KBM-7 (cell line): Measurements from ENCODE around the gene ZXDC.

Source experiments
- DNase-seq: peaks from one replicate; pipeline ENCODE4 v3.0.0-alpha.2; 2015
- in situ Hi-C: fragments of 300-500 bp; cut with MboI; formaldehyde crosslinking; loops from 2 replicates; pipeline ENCODE4 v1.14.3; 2020; ENCODE audit warnings: low sequenced_read_pairs, low pct_unique_long_range_greater_than_20kb, mixed read lengths

The ZXDC gene

GRCh38 chr3:126459763-126460127 is 15.9 kb downstream of the ZXDC start:
- in situ Hi-C loops: no loop called here

DNA sequence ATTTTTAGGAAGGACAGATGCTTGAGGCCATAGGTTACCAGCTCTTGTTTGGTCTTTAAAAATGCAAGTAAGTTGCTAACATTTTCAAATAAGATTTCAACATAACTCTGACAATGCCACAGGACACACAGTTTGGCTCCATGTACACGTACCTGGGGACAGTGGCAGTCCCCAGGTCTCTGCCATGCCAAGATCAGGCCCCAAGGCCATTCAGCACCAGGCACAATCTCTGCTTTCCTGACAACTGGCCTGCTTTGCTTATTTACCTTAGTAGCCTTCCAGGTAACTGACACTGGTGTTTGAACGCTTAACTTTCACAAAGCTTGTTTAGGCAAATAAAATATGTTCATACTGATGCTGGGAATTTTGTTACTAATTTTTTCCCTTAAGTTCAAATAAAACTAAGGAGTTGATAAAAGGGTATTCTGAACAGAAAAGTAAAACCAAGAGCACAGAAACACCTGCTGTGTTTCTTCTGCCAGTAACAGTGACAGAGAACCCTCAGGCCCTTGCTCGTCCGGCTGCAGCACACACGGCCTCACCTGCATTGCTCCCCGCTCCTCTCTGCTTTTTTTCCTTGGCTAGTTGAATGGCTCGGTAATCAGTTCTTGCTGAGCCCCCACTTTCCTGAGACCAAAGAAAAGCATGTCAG is 16.5 kb downstream of the ZXDC start:
- in situ Hi-C loops: no loop called here
- DNase-seq: no peak

More at GRCh38 chr3:126459763-126460127, 15.9 kb downstream of the ZXDC start:
- DNase-seq: no peak

GRCh38 chr3:126456766-126457388 is 18.8 kb downstream of the ZXDC start:
- in situ Hi-C loops: no loop called here
- no peak for DNase-seq

- in situ Hi-C loops: no loop called here
- no peak for DNase-seq
These were observed 19.5 kb downstream of the ZXDC start for GRCh38 chr3:126456211-126456610.

DNA sequence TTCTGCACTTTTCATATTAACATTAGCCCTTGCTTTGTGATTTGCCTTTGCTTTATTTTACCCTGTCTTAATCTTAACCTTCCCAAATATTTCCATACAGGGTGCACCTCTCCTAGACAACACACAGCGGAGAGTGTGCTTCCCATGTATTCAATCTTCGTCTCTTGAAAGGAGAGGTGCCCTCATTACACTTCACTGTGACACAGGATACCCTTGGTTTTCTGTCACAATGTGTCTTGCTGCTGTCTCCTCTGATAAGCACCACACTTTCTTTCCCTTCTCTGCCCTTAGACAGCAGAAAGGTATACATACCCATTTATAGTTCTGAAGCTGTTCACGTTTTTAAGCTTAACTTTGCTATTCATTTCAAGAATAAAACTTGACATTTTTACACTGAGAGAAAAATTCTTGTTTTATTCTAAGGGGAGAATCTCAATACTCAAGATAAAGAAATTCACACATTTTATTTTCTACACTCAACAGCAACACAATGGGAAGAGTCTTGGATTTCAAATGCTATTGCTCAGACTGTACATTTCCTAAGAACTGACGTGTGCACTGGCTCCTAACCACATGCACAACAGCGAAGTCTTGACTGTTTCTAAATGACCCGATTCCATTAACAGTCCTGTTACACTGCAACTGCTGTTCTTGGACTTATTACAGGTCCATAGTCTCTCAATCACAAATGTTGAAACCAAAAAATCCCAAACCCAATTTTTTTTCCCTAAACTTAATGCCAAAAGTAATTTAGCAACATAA is 21.1 kb downstream of the ZXDC start:
- DNase-seq: no peak
- in situ Hi-C loops: no loop called here

DNA sequence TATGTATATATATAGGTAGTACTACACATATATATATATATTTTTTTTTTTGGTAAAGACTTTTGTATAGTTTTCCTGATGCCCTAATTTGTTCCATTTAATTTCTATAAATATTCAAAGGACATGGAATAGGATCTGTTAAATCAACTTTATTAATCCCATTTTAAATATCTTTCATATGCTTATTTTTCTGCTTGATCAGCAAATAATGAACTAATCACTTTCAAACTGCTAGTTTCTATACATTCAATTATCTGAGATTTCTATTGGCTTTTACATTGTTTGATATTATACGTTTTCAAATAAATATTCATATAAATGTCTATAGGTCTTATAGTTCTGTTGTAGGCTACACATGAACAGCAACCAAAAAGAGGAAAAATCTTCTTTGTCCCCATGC is 21.7 kb downstream of the ZXDC start:
- DNase-seq: no peak
- in situ Hi-C loops: no loop called here

DNA sequence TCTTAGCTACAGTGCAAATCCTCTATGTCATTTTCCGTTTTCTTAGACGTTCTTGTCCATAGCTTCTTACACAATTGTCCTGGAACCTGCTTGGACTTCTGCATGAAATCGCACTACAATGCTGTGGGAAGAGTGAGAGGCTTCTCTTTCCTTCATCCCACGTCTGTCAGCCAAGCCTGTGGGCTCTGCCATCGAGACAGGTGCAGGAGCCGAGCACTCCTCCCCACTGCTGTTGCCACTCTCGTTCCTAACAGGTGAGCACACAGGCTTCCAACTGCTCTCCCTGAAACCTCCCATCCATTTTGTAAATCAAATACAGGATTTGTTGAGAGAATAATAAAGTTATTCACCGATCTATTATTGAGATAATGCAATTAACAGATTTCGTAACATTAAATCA is 23.5 kb downstream of the ZXDC start:
- no peak for DNase-seq
- in situ Hi-C loops: no loop called here

GRCh38 chr3:126451511-126451910 is 24.2 kb downstream of the ZXDC start:
- in situ Hi-C loops: no loop called here
- DNase-seq: no peak

GRCh38 chr3:126450744-126451143 is 24.9 kb downstream of the ZXDC start:
- in situ Hi-C loops: no loop called here
- DNase-seq: no peak

DNA sequence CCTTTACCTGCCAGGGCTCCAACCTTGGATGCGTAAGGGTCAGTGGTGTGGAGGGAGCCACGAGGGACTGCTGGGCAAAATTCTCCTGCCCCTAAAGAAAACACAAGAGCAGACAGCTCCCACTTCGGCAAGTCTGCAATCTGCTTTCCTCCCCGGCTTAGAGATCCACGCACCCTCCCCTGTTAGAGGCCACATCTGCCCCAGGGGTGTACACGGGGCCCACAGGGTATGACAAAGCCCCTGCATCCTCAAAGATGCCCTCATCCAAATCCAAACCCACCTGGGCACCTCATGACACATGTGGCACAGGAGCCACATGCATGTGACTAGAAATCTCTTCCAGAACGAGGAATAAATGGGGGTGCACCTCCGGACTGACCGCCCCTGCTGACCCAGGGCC is 25.5 kb downstream of the ZXDC start:
- in situ Hi-C loops: no loop called here
- DNase-seq: no peak

GRCh38 chr3:126449621-126450051 is 26.1 kb downstream of the ZXDC start:
- in situ Hi-C loops: no loop called here
- no peak for DNase-seq

DNA sequence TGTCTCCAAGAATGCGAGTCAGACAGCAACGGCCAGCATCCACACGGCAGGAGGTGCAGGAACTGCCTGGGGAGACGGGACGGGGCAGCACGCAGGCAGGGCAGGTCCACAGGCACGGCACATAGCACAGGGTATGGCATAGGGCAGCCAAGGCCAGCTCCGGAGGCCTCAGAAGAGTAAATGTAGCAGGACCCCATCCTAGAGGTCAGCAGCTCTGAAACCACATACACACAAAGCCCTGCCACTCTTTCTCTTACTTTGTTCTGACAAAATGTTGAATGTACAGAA is 26.9 kb downstream of the ZXDC start:
- DNase-seq: no peak
- in situ Hi-C loops: no loop called here

DNA sequence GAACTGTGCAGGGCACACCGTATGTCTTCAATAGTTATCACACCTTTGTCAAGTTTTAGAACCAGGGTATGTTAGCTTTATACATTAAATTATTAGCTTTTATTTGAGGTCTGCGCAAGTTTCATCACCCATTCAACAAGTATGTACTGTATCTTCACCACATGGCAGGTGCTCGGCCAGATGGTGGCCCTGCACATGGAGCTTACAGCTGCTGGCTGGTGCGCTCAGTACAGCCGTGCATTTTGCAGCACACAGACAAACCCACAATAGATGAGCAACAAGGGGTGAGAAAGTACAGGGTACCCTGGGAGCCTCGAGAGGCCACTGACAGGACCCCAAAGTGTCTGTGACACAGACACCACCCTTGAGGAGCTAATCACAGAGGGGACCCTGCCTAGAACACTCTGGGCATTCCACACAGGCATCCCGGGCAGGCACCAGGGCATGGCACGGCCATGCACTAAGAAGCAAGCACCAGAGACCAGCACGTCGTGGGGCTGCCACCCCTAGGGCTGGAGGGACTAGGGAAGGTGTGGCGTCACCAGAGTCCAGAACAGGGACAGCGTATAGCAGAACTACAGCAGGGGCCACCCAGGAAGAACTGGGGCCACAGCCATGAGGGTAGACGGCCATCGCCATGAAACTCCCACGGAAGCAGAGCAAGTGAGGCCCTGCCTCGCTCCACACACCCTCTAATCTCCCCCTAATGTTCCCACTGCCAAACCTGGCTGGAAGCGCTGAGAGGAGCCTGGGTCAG is 27.4 kb downstream of the ZXDC start:
- in situ Hi-C loops: no loop called here
- no peak for DNase-seq

DNA sequence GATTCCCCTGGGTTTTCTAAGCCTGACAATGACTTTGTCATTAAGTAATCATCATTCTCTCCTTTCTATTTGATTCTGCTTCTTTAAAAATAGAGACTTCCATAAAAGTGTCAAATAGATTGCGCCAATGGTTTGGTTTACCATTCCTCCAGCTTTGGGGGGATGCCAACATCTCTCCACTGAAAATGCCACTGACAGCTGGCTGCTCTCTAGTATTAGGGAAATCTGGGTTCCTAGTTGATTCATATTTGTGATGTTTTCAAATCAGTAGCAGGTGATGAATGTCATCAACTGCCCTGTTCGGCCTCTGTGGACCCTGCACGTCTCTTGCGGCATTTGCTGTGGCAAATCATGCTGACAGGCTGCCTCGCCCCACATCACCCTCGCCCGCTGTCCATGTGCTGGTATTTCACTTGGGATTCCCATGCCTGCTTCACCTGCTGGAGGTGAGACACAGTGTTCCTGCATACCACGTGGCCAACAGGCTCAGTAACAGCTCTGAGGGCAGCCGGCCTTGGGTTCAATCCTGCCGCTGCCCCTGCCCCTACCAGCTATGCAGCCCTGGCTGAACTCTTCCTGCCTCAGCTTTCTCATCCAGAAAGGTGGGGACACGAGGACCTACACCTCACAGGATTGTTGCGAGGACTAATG is 28.1 kb downstream of the ZXDC start:
- in situ Hi-C loops: no loop called here
- no peak for DNase-seq

DNA sequence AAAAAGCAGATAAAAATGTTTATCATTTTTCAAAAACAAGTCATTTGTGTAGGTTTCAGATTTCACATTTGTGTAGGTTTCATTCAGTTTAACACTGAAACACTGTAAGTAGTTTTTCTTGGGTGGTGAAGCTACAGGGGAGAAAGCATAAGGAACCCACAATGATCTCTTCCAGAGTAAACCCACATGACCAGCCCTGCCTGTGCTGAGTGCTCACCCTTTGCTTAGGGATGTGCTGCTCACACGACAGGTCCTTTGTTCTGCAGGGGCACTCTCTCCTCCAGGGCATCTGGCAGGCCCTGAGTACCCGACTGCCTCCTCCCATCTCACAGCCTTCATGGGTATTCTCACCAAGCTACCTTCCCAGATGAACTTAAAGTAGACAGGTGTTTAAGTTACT is 28.9 kb downstream of the ZXDC start:
- in situ Hi-C loops: no loop called here
- DNase-seq: no peak

- DNase-seq: no peak
- in situ Hi-C loops: no loop called here
These were observed 29.4 kb downstream of the ZXDC start for GRCh38 chr3:126446301-126446700.

DNA sequence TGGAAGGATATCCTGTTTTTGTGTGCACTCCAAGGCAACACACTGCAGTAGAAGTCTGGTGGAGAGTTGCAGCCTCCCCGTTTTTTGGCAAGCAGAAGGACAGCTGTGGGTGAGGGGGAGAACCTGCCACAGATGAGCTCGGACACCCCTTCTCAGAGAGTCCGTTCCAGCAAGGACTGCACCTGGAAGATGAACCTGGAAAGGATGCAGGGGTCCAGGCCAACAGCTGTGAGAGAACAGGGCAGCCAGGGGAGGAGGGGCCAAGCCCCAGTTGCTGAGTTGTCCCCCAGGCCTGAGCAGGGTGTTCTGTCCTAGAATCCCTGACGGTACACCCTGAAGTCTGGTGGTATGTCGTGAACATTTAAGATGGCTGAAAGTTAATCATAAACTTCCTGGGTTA is 30.2 kb downstream of the ZXDC start:
- DNase-seq: no peak
- in situ Hi-C loops: no loop called here

DNA sequence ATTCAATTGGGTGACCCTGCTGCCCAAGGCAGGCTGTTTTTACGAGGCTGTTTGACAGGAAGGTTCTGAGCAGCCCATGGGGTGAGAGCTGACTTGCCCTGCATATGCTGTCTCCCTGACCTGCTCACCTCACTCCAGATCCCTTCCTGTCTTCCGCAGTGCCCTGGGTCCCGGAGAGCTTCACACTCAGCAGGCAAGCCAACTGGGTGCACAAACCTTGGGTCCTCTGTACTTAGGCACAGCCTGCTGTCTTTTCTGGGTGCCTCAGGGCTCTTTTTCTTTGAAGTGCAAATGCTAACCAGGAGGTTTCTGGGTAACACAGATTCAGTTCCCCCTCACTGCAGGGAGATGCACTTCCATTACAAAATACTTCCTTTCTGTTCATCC is 32.8 kb downstream of the ZXDC start:
- in situ Hi-C loops: no loop called here
- DNase-seq: no peak

- no peak for DNase-seq
- in situ Hi-C loops: no loop called here
These were observed 33.4 kb downstream of the ZXDC start for GRCh38 chr3:126442094-126442855.
